ENCODE data around the gene HMGA1. TPM values are rescaled to one million over a fixed set of nuclear protein-coding genes. Genes with fewer than 3 reads are reported as not detected.
"Not testable (repeated sequence)": the region's sequence is repeated elsewhere in the genome, so short reads cannot be mapped to it uniquely, and the experiment has no call there.

Gene HMGA1
- total and polyA plus RNA-seq, 2 of the 13 experiments (the other 11 are each of a cell fraction or from before 2014, with no cell fraction given), result 117 to 145 TPM

DNA sequence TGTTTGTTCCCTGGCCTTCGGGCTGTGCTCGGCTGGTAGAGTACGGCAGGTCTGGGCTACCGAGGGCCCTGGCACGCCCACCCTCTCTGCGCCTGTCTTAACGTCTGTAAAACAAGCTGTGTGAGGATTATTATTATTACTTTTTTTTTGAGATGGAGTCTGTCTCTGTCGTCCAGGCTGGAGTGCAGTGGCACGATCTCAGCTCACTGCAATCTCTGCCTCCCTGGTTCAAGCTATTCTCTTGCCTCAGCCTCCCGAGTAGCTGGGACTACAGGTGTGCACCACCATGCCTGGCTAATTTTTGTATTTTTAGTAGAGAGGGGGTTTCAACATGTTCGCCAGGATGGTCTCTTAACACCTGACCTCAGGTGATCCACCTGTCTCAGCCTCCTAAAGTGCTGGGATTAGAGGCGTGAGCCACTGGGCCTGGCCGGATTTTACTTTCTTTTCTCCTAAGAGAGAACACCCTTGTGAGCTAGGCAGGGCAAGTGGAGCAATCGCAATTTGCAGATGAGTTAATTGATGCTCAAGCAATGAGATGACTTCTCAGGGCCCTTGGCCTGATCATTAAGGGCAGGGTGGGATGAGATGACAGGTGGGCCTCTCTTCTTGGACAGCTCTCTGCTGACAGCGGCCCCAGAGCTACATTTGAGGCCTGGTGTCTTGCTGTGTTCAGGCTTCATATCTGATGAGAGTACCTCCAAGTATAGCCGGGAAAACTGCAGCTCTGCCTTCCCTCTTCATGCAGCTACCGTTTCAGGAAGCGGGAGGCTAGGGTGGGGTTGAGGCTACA, 13.0 kb downstream of the HMGA1 start (continued):
- TF ChIP-seq, protein P1, sequence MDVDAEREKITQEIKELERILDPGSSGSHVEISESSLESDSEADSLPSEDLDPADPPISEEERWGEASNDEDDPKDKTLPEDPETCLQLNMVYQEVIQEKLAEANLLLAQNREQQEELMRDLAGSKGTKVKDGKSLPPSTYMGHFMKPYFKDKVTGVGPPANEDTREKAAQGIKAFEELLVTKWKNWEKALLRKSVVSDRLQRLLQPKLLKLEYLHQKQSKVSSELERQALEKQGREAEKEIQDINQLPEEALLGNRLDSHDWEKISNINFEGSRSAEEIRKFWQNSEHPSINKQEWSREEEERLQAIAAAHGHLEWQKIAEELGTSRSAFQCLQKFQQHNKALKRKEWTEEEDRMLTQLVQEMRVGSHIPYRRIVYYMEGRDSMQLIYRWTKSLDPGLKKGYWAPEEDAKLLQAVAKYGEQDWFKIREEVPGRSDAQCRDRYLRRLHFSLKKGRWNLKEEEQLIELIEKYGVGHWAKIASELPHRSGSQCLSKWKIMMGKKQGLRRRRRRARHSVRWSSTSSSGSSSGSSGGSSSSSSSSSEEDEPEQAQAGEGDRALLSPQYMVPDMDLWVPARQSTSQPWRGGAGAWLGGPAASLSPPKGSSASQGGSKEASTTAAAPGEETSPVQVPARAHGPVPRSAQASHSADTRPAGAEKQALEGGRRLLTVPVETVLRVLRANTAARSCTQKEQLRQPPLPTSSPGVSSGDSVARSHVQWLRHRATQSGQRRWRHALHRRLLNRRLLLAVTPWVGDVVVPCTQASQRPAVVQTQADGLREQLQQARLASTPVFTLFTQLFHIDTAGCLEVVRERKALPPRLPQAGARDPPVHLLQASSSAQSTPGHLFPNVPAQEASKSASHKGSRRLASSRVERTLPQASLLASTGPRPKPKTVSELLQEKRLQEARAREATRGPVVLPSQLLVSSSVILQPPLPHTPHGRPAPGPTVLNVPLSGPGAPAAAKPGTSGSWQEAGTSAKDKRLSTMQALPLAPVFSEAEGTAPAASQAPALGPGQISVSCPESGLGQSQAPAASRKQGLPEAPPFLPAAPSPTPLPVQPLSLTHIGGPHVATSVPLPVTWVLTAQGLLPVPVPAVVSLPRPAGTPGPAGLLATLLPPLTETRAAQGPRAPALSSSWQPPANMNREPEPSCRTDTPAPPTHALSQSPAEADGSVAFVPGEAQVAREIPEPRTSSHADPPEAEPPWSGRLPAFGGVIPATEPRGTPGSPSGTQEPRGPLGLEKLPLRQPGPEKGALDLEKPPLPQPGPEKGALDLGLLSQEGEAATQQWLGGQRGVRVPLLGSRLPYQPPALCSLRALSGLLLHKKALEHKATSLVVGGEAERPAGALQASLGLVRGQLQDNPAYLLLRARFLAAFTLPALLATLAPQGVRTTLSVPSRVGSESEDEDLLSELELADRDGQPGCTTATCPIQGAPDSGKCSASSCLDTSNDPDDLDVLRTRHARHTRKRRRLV (CRISPR knock-in tag; IDR thresholded peaks at IDR 0.05), result 0 out of 2 replicates have a peak, but pooled peaks have one; percentile 62
- TF ChIP-seq ZNF44 (CRISPR knock-in tag; IDR thresholded peaks at IDR 0.05) (no peak), TP53 (CRISPR knock-in tag; conservative IDR thresholded peaks at IDR 0.05) (no peak), ATM (IDR thresholded peaks at IDR 0.05; ENCODE audit: borderline replicate concordance) (no peak), CENPT (CRISPR knock-in tag; IDR thresholded peaks at IDR 0.05; ENCODE audit: low read depth) (no peak), PHF20 (CRISPR knock-in tag; IDR thresholded peaks at IDR 0.05) (no peak), ZNF317 (CRISPR knock-in tag; IDR thresholded peaks at IDR 0.05) (0 out of 2 replicates have a peak, but pooled peaks have one; percentile 64), ZNF343 (CRISPR knock-in tag; IDR thresholded peaks at IDR 0.05) (no peak), ZFP1 (CRISPR knock-in tag; IDR thresholded peaks at IDR 0.05) (no peak), JDP2 (CRISPR knock-in tag; IDR thresholded peaks at IDR 0.05; ENCODE audit: borderline replicate concordance) (no peak), SNAI1 (CRISPR knock-in tag; IDR thresholded peaks at IDR 0.05; ENCODE audit: borderline replicate concordance) (0 out of 2 replicates have a peak, but pooled peaks have one; percentile 69)
- TF ChIP-seq, protein P2, sequence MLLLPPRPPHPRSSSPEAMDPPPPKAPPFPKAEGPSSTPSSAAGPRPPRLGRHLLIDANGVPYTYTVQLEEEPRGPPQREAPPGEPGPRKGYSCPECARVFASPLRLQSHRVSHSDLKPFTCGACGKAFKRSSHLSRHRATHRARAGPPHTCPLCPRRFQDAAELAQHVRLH (CRISPR knock-in tag; IDR thresholded peaks at IDR 0.05; ENCODE audit: borderline replicate concordance, low read depth), result no peak
- TF ChIP-seq, protein P3, sequence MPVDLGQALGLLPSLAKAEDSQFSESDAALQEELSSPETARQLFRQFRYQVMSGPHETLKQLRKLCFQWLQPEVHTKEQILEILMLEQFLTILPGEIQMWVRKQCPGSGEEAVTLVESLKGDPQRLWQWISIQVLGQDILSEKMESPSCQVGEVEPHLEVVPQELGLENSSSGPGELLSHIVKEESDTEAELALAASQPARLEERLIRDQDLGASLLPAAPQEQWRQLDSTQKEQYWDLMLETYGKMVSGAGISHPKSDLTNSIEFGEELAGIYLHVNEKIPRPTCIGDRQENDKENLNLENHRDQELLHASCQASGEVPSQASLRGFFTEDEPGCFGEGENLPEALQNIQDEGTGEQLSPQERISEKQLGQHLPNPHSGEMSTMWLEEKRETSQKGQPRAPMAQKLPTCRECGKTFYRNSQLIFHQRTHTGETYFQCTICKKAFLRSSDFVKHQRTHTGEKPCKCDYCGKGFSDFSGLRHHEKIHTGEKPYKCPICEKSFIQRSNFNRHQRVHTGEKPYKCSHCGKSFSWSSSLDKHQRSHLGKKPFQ (CRISPR knock-in tag; IDR thresholded peaks at IDR 0.05; ENCODE audit: insufficient replicate concordance), result peak; percentile 73

DNA sequence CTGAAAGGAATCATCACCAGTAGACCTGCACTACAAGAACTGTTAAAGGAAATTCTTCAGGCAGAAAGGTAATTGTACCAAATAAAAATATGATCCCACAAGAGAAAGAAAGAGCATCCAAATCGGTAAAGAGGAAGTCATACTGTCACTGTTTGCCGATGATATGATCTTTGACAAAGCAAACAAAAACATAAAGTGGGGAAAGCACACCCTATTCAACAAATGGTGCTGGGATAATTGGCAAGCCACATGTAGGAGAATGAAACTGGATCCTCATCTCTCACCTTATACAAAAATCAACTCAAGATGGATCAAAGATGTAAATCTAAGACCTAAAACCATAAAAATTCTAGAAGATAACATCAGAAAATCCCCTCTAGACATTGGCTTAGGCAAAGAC, 15.7 kb downstream of the HMGA1 start:
- H4K20me1 ChIP-seq (ENCODE audit: insufficient read depth, low read length); BruUV-seq (replicated peaks); intact Hi-C loops (cut with micrococcal nuclease; ENCODE audit: unreplicated experiment); H3K4me3 ChIP-seq (replicated peaks in 1 of 3; ENCODE audit: insufficient read depth in 1 of 3, low read depth in 2 of 3, low read length in 3 of 3); DNase-seq (ENCODE audit: low spot score); POLR2A ChIA-PET; H3K27ac ChIP-seq (ENCODE audit: extremely low read length, insufficient read depth, low read length); in situ Hi-C loops (cut with HindIII; ENCODE audit: extremely low pct_ligation_motif_present, low pct_unique_long_range_greater_than_20kb); H3K27me3 ChIP-seq (ENCODE audit: control insufficient read depth in 1 of 2, insufficient read depth in 2 of 2, low read length in 2 of 2); FAIRE-seq; H2AFZ ChIP-seq (ENCODE audit: low read length); H3K36me3 ChIP-seq (replicated peaks in 1 of 2; ENCODE audit: control insufficient read depth in 1 of 2, insufficient read depth in 2 of 2, low read length in 2 of 2); H3K79me2 ChIP-seq (ENCODE audit: insufficient read depth, low read length); H3K9me3 ChIP-seq (ENCODE audit: low read length); CTCF ChIA-PET (ENCODE audit: low intra/inter-chr PET ratio, low total read pairs); H3K4me2 ChIP-seq (ENCODE audit: low read depth, low read length); H3K9ac ChIP-seq (ENCODE audit: insufficient read depth, low read depth, low read length); ATAC-seq: not testable (repeated sequence)
- H3K4me1 ChIP-seq (ENCODE audit: insufficient read depth, low read length), result peaks cover 25% of the 10 kb centered on the region
- 2% methylated on average over 2 of the region's 2 CpGs for WGBS (ENCODE audit: low lambda C conversion rate)

All from HepG2 (cell line).